HG02981 (cell line): ENCODE measurements around the gene GPATCH4.

ENCODE experiments used
- ATAC-seq: cut with Tn5 transposase; IDR thresholded peaks from one replicate; pipeline ENCODE4 v1.9.1; 2021; ENCODE audit warnings: mild to moderate bottlenecking, moderate library complexity; ENCODE audit not compliant: unreplicated experiment

GPATCH4 gene

GRCh38 chr1:156551869-156552268 lies 49.4 kb downstream of the GPATCH4 start:
- ATAC-seq: no peak

- ATAC-seq: no peak
Measured at GRCh38 chr1:156551066-156551643, 50.1 kb downstream of the GPATCH4 start.

- no peak for ATAC-seq
Measured at GRCh38 chr1:156550346-156550745, 50.9 kb downstream of the GPATCH4 start.

GRCh38 chr1:156549831-156550230 lies 51.4 kb downstream of the GPATCH4 start:
- no peak for ATAC-seq

DNA sequence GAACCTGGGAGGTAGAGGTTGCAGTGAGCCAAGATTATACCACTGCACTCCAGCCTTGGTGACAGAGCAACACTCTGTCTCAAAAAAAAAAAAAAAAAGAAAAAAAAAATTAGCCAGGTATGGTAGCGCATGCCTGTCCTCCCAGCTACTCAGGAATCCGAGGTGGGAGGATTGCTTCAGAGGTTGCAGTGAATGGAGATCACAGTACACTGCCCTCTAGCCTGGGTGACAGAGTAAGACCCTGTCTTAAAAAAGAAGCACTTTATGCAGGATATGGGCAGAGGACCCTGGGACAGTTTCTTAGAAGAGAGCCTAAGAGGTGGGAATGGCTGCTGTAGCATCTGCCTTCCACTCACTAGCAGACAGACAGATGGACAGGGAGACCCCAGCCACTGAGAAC lies 51.9 kb downstream of the GPATCH4 start:
- no peak for ATAC-seq

GRCh38 chr1:156547982-156548381 lies 53.3 kb downstream of the GPATCH4 start:
- no peak for ATAC-seq

GRCh38 chr1:156547434-156547833 lies 53.8 kb downstream of the GPATCH4 start:
- no peak for ATAC-seq

DNA sequence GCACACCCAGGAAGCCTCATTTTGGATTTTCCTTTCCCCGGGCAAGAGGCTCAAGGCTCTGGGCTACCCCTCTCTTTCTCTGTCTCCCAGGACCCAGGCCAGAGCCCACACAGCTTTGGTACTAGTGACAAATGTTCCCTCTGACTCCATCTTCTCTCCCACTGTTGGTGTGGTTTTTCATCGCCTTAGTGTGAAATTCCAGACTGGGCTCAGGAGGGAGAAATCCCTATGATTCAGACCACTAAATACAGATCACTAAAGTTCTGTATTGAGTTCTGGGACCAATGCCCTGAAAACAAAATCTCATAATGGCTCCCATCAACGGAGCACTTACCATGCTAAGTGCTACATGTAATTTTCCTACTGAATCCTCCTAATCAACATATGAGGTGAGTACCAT lies 55.0 kb downstream of the GPATCH4 start:
- ATAC-seq: no peak

GRCh38 chr1:156544592-156545102 lies 56.6 kb downstream of the GPATCH4 start:
- ATAC-seq: no peak
